ENCODE data around the gene C4BPB.

DNA sequence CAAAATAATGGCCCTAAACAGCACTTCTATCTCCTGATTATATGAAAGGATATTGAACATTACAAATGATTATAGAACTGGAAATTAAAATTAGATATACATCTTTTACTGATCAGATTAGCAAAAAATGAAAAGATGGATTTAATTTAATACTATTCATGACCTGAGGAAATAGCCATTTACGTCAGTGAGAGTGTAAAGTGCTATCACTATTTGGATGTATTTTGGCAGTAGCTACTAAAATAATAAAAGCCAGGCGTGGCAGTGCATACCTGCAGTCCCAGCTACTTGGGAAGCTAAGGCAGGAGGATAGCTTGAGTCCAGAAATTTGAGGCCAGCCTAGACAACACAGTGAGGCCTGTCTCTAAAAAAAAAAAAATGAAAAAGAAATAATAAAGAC, 5.3 kb downstream of the C4BPB start:
- TF ChIP-seq, protein P1, sequence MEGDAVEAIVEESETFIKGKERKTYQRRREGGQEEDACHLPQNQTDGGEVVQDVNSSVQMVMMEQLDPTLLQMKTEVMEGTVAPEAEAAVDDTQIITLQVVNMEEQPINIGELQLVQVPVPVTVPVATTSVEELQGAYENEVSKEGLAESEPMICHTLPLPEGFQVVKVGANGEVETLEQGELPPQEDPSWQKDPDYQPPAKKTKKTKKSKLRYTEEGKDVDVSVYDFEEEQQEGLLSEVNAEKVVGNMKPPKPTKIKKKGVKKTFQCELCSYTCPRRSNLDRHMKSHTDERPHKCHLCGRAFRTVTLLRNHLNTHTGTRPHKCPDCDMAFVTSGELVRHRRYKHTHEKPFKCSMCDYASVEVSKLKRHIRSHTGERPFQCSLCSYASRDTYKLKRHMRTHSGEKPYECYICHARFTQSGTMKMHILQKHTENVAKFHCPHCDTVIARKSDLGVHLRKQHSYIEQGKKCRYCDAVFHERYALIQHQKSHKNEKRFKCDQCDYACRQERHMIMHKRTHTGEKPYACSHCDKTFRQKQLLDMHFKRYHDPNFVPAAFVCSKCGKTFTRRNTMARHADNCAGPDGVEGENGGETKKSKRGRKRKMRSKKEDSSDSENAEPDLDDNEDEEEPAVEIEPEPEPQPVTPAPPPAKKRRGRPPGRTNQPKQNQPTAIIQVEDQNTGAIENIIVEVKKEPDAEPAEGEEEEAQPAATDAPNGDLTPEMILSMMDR (IDR thresholded peaks at IDR 0.05): no peak
- TF ChIP-seq POLR2A (IDR thresholded peaks at IDR 0.05): no peak

All from Peyer's patch (tissue), 4 donors.